A673 (cell line): ENCODE data around the gene KIAA0232.

Experiments used
- EZH2 ChIP-seq: fragments of 200-600 bp; sonication (generic); IDR thresholded peaks from 2 replicates; pipeline ENCODE4 v1.6.1; 2017; ENCODE audit warnings: borderline replicate concordance, low read depth, mild to moderate bottlenecking, mixed read lengths, antibody characterized with exemption, low read length; ENCODE audit not compliant: poor library complexity, severe bottlenecking
- TF ChIP-seq, protein P1 (sequence below): fragments of 300-800, 200-600 bp; sonication (generic); conservative IDR thresholded peaks from 2 replicates; pipeline ENCODE4 v1.5.1; 2017; ENCODE audit warnings: low read depth, mild to moderate bottlenecking, antibody characterized with exemption, low read length, moderate library complexity, mixed read lengths

DNA sequence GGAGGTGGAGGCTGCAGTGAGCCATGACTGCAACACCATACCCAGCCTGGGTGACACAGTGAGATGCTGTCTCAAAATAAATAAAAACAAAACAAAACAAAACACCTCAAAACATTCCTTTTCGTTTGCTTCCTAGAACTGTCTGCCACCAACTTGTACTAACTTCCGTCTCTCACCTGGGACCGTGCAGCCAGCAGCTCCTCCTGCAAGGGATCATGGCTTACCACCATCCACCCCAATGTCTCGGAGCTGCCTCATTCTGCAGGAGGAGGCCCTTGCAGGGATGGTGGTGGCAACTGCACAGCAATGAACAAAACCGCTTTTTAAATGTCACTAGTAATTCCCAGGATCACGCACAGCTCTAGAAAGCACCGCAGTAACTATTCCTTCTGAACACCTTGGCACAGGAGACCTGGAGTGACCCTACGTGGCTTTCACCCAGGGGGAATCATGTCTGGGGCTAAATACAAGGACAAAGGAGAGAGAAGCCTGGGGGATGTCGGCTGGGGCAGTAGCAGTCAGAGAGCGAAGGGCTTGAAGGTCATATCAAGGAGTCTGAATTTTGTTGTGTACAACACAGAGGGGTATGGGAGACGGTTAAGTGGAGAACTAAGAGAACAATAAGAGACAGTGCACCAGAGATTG is 17.4 kb upstream of the KIAA0232 start:
- no peak for TF ChIP-seq EZH2
- TF ChIP-seq, protein P1, sequence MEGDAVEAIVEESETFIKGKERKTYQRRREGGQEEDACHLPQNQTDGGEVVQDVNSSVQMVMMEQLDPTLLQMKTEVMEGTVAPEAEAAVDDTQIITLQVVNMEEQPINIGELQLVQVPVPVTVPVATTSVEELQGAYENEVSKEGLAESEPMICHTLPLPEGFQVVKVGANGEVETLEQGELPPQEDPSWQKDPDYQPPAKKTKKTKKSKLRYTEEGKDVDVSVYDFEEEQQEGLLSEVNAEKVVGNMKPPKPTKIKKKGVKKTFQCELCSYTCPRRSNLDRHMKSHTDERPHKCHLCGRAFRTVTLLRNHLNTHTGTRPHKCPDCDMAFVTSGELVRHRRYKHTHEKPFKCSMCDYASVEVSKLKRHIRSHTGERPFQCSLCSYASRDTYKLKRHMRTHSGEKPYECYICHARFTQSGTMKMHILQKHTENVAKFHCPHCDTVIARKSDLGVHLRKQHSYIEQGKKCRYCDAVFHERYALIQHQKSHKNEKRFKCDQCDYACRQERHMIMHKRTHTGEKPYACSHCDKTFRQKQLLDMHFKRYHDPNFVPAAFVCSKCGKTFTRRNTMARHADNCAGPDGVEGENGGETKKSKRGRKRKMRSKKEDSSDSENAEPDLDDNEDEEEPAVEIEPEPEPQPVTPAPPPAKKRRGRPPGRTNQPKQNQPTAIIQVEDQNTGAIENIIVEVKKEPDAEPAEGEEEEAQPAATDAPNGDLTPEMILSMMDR = no peak
